IPS-18c (cell line): ENCODE measurements around the gene ABCF2.

ENCODE experiments used
- H3K4me3 ChIP-seq: 2 replicates; pipeline ENCODE4 v1.7.0; 2013; ENCODE audit warnings: low read depth, mild to moderate bottlenecking, low read length, moderate library complexity; ENCODE audit not compliant: insufficient read depth
- H3K9me3 ChIP-seq: one replicate; pipeline ENCODE4 v1.6.1; 2013; ENCODE audit warnings: mild to moderate bottlenecking, low read length, moderate library complexity; ENCODE audit not compliant: control insufficient read depth, insufficient read depth

ABCF2 gene

GRCh38 chr7:151256410-151257045, 29.5 kb upstream of the ABCF2 start:
- H3K9me3 ChIP-seq: peaks cover 2% of the 10 kb centered on the region
- H3K4me3 ChIP-seq: no peak overlapping the region

GRCh38 chr7:151255390-151255789, 28.4 kb upstream of the ABCF2 start:
- peaks cover 2% of the 10 kb centered on the region for H3K9me3 ChIP-seq
- H3K4me3 ChIP-seq: no peak overlapping the region

GRCh38 chr7:151254851-151255250, 27.8 kb upstream of the ABCF2 start:
- Histone ChIP-seq H3K9me3 (peaks cover 2% of the 10 kb centered on the region), H3K4me3 (no peak overlapping the region)

GRCh38 chr7:151254316-151254715, 27.3 kb upstream of the ABCF2 start:
- Histone ChIP-seq H3K9me3 (peaks cover 2% of the 10 kb centered on the region), H3K4me3 (no peak overlapping the region)

- H3K4me3 ChIP-seq: peak overlapping the region; percentile 77; the same call in 1 of the 2 replicates
- H3K9me3 ChIP-seq: peaks cover 2% of the 10 kb centered on the region
These were observed 26.1 kb upstream of the ABCF2 start for GRCh38 chr7:151252961-151253711.

- Histone ChIP-seq H3K9me3 (peaks cover 2% of the 10 kb centered on the region), H3K4me3 (peak overlapping the region; percentile 77; the same call in 1 of the 2 replicates)
These were observed 25.5 kb upstream of the ABCF2 start for GRCh38 chr7:151252561-151252835.

GRCh38 chr7:151251689-151252560, 24.9 kb upstream of the ABCF2 start:
- H3K9me3 ChIP-seq: peaks cover 2% of the 10 kb centered on the region
- H3K4me3 ChIP-seq: peak overlapping the region; percentile 77

GRCh38 chr7:151251328-151251688, 24.3 kb upstream of the ABCF2 start:
- H3K4me3 ChIP-seq: peak overlapping the region; percentile 55
- no peaks in the 10 kb centered on the region for H3K9me3 ChIP-seq

- no peak overlapping the region; the same call in 1 of the 2 replicates for H3K4me3 ChIP-seq
These were observed 23.5 kb upstream of the ABCF2 start for GRCh38 chr7:151250181-151251132.

GRCh38 chr7:151249732-151250072, 22.7 kb upstream of the ABCF2 start:
- Histone ChIP-seq H3K9me3 (no peaks in the 10 kb centered on the region), H3K4me3 (no peak overlapping the region; the same call in none of the 2 replicates)

More at GRCh38 chr7:151250181-151251132, 23.5 kb upstream of the ABCF2 start:
- no peaks in the 10 kb centered on the region for H3K9me3 ChIP-seq

- Histone ChIP-seq H3K4me3 (peak overlapping the region; percentile 43), H3K9me3 (no peaks in the 10 kb centered on the region)
These were observed 22.2 kb upstream of the ABCF2 start for GRCh38 chr7:151249034-151249731.

GRCh38 chr7:151248346-151249033, 21.5 kb upstream of the ABCF2 start, which contains the start of gene SMARCD3:
TSS of gene SMARCD3 (minus strand) at chr7:151248694. CDS start at chr7:151248562, 132 bp downstream.
- Histone ChIP-seq H3K9me3 (no peaks in the 10 kb centered on the region), H3K4me3 (peak within 1 kb of the TSS; percentile 63)

GRCh38 chr7:151247611-151248345, 20.8 kb upstream of the ABCF2 start:
- Histone ChIP-seq H3K9me3 (no peaks in the 10 kb centered on the region), H3K4me3 (peak overlapping the region; percentile 63)

GRCh38 chr7:151246851-151247580, 20.0 kb upstream of the ABCF2 start:
- Histone ChIP-seq H3K4me3 (no peak overlapping the region), H3K9me3 (no peaks in the 10 kb centered on the region)
